Measurements from ENCODE around the gene MAD1L1.

Gene MAD1L1

DNA sequence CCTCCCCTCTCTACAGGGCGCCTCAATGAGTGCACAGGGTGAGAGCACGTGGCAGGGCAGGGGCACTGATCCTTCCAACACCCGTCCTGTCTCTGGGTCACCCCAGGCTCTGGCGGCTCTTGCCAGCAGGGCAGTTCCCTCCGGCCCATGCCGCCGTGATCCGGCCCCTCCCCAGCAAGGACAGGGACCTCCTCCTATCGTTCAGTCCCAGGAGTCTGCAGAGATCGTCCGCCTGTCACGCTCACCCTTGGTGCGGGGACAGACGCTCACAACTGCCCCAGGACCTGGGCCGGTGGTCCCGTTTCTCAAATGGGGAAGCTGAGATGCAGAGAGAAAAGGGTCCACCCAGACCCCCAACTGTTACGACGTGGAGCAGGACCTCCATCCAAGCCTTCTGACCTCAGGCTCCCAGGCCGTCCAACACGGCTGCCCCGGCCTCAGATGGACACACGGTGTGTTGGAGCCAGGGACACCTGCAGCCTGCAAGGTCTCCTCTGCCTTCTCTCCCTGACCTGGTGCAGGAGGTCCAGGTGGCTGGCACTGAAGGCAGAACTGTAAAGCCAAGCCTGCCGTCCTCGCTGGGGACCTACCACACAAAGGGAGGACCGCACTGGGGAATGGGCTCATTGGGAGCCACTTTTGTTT is 313.7 kb downstream of the MAD1L1 start:
- no peak for DNase-seq (ENCODE audit: low read depth in 1 of 2, low spot score in 1 of 2)

DNA sequence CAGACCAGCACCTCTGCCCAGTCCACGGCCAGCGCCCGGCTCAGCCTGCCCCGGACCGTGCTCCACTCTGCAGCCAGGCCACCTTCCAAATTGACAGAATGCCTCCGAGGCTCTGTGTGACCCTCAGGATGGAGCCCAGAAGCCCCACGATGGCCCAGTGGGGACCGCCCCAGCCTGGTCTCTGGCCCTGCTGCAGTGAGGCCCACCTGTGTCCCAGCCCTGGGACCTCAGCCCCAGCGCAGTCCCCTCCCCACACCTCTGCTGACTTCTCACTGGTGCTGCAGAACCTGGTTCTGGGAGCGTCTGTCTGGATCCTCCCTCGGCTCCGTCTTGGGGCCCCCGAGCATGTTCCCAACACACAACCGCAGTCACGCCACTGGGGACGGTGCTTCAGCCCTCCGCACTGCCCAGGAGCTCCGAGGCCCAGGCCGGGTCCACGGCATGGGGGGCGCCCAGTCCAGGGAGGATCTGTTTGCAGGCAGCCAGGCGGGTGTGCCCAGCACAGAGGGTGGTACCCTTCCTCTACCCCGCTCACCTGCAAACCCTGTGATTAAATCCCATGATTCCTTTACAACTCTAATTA is 314.6 kb downstream of the MAD1L1 start:
- DNase-seq (ENCODE audit: low read depth in 1 of 2, low spot score in 1 of 2): no peak

DNA sequence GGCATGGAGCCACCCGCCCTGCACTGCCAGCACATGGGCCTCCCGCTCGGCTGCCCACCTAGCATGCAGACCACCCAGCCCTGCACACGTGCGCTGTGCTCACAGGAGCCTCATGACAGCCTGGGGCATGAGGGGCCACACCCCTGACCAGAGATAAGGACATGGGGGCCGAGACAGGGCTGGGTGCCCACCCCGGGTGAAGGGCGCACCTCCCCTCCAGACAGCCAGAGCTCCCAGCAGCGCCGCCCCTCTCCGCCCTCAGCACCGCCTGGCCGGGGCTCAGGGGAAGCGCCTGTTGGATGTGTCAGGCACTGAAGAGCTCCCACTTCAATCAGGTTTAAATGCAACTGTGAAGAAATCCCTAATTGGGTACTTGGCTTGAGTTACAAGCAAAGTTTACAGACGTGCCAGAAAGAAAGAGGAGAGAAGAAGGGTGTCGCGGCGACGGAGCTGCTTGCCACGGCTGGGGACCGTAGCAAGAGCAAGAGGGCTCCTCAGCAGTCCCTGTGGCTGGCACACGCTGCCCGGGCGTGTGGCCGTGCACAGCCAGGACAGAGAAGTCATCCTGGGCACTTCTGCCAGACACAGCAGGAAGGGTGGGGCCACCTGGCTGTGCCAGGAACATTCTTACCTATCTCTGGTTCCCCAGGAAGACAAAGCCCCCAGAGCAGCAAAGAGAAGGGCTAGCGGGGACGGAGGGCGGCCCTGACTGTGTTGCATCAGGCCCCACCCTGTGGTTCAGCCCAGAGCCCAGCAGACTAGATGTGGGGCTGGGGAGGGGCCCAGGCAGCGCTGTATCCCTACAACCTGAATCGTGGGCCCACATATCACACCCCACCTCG is 315.3 kb downstream of the MAD1L1 start:
- DNase-seq (ENCODE audit: low read depth in 1 of 2, low spot score in 1 of 2): no peak

DNA sequence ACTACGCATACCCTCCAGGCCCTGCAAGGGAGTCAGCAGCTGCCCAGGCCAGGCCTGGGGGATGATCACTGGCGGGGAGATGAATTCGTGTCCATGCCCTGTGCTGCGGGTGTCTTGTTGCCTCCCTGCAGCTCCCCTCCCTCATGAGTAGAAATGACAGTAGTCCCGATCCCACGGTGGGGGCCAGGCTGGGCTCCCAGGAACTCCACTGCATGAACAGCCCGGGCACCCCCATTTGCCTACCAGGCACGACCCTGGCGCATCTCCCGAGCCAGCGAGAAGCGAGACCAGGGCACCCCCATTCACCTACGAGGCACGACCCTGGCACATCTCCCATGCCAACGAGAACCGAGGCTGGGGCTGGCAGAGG is 316.2 kb downstream of the MAD1L1 start:
- no peak for DNase-seq (ENCODE audit: low read depth in 1 of 2, low spot score in 1 of 2)

DNA sequence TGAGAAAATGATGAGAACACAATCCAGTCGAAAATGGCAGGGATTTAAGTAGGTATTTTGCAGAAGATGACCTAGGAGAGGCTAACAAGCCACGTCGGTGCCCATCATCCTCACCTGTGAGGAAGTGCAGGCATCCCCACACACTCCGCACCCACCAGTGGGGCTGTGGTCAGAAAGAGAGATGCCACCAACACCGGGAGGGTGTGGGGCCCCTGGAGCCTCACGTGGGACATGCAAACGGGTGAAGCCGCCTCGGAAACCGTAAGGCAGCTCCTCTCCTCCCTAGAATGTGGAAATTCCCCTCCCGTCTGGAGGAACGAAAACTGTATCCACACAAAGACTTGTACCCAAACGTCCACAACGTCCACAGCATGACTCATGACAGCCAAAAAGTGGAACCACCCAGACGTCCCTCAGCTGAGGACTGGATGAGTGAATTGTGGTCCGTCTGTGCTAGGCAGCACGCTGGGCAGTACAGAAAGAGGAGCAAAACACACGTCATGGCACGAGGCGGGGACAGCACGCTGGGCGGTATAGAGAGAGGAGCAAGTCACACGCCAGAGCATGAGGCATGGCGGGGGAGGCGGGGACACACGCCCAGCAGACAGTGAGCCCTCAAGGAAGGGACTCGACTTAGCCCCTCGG is 316.7 kb downstream of the MAD1L1 start:
- no peak for DNase-seq (ENCODE audit: low read depth in 1 of 2, low spot score in 1 of 2)

DNA sequence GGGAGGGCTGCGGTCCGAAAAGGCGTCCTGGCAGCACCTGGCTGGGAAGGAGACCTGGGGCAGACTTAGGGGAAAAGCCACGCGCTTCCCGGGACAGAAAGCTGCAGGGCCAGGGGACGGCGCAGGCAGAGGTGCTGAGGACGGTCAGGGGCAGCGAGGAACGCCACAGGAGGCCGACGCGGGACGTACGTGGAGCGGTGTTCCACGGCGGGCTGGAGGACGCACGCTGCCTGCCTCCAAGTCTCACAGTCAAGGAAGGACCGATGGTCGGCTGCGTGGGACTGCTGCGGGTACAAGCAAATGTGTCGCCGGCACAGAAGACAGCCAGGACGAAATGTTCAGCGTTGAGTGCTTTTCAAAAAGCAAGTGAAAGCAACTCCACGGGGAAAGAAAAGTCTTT is 317.4 kb downstream of the MAD1L1 start:
- DNase-seq (ENCODE audit: low read depth in 1 of 2, low spot score in 1 of 2): no peak

DNA sequence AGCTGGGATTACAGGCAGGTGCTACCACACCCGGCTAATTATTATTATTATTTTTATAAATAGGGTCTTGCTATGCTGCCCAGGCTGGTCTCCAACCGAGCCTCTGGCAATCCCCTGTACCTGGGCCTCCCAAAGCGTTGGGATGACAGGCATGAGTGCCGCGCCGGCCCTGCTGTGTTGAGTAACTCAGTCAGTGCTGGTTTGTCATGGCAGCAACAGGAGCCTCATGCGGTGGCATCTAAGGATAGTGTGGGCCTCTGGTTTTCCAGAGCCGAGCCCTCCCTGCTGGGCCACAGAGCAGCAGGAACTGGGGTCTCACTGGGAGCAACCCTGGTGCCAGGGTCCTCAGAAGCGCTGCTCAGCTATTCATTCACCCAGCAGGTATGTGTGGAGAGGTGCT is 318.0 kb downstream of the MAD1L1 start:
- no peak for DNase-seq (ENCODE audit: low read depth in 1 of 2, low spot score in 1 of 2)

DNA sequence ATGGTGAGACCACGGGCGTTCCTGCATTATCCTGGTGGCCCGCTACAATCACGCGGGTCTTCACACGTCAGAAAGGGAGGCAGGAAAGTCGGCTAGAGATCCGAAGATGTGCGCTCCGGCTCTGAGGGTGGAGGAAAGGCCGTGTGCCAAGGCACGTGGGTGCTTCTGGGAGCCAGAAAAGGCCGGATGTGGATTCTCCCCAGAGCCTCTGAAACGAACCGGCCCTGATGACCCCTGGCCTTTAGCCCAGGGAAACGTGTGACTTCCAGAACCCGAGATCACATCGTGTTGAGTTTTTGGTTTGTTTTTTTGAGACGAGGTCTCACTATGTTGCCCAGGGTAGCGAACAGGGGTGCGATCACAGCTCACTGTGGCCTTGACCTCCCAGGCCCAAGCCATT is 318.4 kb downstream of the MAD1L1 start:
- DNase-seq (ENCODE audit: low read depth in 1 of 2, low spot score in 1 of 2): no peak

DNA sequence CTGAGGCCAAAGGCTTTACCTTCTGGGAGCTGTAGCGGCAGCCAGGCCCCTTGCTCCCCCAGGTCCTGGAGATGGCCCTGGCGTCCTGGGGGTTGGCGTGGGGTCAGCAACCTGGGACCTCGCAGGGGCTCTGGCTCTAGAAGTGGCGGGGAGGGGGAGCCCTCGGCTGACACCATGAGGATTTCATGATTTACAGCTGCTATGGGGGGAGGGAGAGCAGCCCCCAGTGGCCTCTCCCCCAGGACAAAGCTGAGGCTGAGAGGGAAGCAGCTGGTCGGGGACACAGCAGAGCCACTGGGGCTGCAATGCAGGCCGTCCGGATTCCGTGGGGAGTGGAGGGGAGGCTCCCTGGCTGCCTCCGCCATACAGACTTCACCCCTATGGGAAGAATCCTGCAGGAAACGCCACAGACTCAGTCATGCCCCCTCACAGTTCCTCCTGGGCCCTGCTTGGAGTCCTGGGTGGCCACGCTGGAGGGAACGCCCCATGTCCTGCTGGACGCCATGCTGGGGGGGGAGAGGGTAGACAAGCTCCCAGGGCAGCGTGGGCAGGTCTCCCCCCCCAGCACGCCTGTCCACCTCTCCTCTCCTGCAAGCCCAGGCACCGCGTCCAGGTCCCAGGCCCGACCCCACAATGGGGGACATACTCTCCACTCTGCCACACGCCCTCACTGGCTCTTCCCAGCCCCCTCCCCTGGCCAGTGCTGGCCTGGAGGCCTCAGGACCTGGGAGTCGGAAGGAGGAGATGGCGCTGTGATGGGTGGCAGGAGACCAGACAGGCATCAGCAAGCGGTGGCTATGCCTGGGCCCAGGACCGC is 319.1 kb downstream of the MAD1L1 start:
- no peak for DNase-seq (ENCODE audit: low read depth in 1 of 2, low spot score in 1 of 2)

DNA sequence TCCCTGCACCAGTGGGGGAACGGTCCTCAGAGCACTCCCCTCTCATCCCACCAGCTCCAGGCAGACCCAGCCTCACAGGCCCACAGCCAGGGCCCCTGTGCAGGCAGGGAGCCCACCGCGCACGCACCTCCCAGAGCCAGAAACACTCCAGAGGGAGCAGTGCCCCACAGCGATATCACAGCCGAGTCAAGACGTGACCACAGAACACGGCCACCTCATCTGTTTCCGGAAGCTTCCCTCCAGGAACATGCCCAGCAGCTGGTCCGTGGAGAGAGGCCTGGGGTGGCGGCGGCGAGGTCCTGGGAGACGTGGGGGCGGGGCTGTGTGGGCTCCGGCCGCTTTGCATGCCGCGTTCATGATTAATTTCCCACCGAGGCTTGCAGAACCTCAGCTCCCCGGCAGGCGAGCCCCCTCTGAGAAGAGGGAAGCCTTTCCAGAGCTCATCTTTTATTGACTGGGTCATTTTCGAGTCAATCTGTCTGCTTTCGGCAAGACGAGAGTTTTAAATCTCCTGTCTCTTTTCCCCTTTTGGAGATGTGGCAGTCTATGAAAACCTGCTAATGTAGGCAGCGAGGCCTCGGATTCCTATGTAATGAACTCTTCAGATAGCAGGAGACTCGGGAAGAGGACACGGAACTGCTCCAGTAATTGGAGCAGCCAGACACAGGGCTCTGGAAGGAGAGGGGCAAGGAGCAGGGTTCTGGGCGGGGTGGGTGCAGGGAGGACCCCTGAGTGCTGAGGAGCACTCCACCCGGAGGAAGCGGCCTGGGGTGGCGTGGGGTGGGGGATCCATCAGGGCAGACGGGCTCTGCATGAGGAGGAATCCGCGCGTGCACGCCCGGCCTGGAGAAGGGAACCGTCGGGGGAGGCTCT is 319.9 kb downstream of the MAD1L1 start:
- no peak for DNase-seq (ENCODE audit: low read depth in 1 of 2, low spot score in 1 of 2)

DNA sequence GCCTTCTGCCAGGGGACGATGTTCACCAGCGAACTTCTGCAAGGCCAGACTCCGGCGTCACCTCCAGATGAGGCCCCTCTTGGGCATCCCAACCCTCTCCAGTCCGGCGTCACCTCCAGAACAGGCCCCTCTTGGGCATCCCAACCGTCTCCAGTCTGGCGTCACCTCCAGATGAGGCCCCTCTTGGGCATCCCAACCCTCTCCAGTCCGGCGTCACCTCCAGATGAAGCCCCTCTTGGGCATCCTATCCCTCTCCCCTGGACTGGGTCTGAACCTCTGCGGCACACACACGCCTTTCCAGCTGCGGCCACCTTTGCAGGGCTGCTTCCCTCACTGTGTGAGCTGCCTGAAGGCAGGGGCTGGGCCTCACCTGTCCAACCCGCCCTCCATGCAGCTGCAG is 321.2 kb downstream of the MAD1L1 start:
- no peak for DNase-seq (ENCODE audit: low read depth in 1 of 2, low spot score in 1 of 2)

DNA sequence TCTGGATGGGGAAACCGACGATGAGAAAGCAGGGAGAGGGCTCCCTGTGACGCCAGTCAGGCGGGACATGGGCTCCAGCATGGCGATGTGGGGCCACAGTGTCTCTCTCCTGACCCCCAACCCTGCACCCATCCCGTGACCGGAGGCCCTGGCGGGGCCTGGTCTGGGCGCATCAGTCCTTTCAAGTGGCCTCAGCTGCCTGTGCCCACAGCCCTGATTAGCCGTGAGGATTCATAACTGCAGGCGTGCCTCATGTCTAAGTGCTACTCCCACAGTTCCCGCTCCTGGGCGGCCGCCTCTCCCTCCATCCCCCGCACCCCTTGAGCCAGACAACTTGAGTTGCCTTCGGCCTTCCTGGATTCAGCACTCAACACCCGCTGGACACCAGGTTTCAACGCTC is 321.9 kb downstream of the MAD1L1 start:
- DNase-seq (ENCODE audit: low read depth in 1 of 2, low spot score in 1 of 2): no peak

DNA sequence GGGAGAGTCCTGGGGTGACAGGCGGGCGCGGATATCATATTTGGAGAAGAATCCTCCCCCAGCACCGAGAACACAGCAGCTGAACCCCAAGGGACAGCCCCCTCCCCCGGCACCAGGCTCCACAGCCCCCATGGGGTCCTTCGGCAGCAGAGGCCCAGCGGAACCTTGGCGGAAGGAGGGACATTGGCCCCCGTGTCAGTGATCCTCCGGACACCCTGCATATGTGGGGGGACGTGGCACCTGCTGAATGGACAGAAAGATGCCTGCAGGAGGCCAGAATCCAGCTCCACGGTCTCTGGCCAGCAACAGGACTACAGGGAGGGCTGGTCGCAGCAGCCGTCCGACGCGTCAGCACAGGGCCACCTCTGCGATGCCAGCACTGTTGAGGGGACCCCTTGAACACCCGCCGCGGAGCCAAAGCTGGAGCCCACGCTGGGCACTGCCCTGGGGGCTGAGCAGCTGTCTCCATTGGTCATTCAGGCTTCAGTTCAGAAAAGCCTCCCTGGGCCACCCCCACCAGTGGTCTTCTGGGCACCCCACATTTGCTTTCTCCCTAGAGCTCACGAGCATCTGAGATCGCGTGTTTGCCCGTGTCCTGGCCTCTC is 322.6 kb downstream of the MAD1L1 start:
- no peak for DNase-seq (ENCODE audit: low read depth in 1 of 2, low spot score in 1 of 2)

DNA sequence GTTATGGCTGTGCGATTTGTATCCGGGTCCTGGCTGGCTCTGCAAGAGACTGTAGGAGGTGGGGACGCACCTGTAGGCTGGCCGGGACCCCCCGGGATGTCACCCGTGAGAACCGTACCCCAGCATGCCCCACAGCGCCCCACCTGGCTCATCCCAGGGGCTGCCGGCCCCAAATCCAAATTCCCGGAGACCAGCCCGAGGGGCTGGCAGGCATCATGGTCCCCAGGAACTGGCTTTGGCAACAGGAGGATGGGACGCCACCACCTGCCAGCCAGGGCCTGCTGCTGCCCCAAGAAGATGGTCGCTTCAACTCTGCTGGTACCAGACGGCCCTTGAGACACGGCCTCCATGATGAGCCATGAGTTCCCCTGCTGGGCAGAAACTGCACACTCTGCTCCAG is 323.3 kb downstream of the MAD1L1 start:
- no peak for DNase-seq (ENCODE audit: low read depth in 1 of 2, low spot score in 1 of 2)

DNA sequence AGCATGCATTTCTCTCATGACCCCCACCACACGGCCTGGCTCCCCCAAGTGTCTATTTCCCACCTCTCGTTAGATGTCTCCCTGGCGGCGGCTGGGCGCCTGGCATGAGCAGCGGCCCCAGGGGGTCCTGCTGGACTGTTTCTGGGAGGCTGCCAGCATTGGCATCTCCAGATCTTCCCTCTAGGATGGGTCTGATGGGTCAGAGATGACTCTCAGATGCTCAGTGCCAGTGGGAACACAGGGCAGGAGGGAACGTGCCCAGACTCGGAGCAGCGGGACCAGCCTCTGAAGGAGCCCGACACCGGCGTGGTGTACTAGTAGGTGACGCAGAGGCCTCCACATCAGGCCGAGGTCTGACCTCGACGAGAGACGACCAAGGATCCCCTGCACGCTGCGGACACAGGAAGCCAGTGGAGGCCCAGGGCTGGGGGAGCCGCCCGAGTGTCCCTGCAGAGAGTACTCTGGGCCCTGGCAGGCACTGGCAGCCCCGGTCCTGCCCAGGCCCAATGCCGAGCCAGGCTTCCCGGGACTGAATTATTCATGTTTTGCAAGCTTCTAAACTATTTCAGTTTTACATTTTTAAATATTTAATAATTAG is 323.8 kb downstream of the MAD1L1 start:
- DNase-seq (ENCODE audit: low read depth in 1 of 2, low spot score in 1 of 2): no peak

DNA sequence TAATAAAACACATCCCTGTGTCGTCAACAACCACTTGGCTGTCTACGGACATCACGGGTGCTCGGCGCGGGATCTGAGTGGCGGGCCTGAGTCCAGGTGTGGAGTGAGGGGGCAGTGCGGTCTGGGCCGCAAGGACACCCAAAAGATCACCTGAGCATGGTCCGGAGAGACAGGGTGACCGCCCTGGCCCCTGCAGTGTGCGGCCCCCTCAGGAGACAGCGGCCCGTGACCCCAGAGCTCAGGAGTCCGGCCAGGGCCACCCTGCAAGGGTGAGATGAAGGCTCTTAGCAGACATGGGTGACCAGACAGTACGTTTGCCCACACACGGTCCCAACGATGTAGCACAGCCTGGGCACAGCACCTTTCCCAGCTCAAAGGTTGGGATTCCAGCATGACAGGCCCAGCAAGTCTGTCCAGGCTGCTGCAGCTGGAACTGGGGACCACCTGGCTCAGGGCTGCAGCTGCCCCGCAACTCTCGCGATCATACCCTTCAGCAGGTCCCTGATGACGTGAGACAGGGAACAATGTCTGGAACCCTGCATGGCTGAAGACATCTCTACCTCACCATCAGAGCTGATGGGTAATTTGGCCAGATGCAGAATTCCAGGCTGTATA is 324.9 kb downstream of the MAD1L1 start:
- DNase-seq (ENCODE audit: low read depth in 1 of 2, low spot score in 1 of 2): no peak

DNA sequence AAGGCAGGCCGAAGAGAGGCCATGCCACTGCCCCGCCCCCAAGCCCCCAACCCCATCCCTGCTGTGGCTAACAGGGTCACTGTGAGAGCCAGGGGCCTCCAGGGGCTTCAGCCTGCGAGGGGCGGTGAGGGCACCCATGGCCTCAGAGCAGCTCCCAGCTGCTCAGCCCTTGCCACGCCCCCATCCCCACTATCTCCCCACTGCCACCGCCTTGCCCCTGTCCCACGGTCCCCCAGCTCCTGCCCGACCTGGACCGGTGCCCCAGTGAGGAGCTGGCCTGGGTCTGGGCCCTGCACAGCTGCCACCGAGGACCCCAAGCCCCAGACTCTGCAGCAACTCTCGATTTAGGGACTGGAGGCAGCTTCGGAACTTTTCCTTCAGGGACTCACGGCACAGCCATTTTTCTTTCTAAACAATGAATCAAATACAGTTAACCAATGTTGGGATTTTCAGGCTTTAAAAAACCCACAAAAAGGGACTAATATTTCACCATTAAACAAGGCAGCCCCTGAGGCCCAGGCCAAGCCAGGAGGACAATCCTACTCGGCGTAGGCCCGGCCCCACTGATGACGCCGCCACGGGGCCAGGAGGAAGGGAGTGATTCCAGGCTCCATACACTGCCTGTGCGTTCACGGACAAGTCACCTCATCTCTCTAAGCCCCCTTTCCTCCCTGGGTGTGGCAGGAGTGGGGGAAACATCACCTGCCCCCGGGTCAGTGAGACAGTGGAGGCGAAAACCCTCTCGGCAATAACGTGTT is 325.6 kb downstream of the MAD1L1 start:
- no peak for DNase-seq (ENCODE audit: low read depth in 1 of 2, low spot score in 1 of 2)

DNA sequence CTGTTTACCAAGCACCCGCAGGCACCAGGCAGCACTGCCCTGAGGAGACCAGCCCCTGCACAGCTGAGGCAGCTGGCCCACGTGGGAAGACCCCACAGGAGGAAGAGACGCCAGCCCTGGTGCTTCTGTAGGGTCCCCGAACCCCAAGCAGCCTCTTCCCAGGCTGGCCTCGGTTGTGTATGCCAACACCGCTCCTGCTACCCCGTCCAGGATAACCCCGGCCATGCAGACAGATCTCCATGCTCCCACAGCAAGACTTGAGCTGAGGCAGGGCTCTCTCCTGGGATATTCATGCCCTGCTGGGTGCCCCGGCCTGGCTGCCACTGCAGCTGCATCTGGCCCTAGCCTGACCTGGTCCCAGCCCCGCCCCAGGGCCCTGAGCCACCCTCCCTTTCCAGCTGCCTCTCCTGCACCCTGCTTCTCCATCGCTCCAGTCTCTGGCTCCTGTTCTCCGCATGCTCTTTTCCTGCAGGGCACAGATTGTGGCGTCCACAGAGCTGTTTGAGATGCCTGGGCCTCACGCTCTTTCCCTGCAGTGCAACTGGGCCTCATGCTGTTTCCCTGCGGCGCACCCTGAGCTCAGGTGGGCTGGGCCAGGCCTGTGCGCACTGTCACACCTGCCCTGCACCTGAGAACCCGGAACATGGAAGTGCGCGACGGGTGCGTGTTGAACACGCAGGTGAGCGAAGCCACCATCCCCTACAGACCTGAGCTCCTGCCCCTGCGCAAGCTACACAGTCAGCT is 326.5 kb downstream of the MAD1L1 start:
- no peak for DNase-seq (ENCODE audit: low read depth in 1 of 2, low spot score in 1 of 2)

Measured in stimulated activated CD4-positive, alpha-beta T cell treated with anti-CD3 and anti-CD28 coated beads, Interleukin-15, amount 100 ng/mL, for 1 hour (primary cell).